Immature natural killer cell (primary cell): ENCODE results near the gene TMEM132A. TPM values are rescaled to one million over a fixed set of nuclear protein-coding genes. Genes with fewer than 3 reads are reported as not detected.
"Not testable (repeated sequence)": the region's sequence is repeated elsewhere in the genome, so short reads cannot be mapped to it uniquely, and the experiment has no call there.

Source experiments
- DNase-seq, 3 donors: peaks; one replicate each; pipeline ENCODE4 v3.0.0; 2022; ENCODE audit warnings: mixed read lengths in 1 of 3
- H3K27ac Mint-ChIP-seq, 6 donors: one replicate each; pipeline ENCODE4 v1.8.0; 2020; ENCODE audit warnings: mixed read lengths in 6 of 6, mild to moderate bottlenecking in 5 of 6, inconsistent platforms in 4 of 6, moderate library complexity in 3 of 6
- H3K27me3 Mint-ChIP-seq, 3 donors: one replicate each; pipeline ENCODE4 v1.8.0; 2020 to 2021; ENCODE audit warnings: low read depth in 3 of 3, mild to moderate bottlenecking in 3 of 3, mixed read lengths in 3 of 3, moderate library complexity in 3 of 3, inconsistent platforms in 1 of 3
- H3K36me3 Mint-ChIP-seq, 3 donors: one replicate each; pipeline ENCODE4 v1.8.0; 2020; ENCODE audit warnings: mixed read lengths in 3 of 3, inconsistent platforms in 2 of 3, mild to moderate bottlenecking in 2 of 3
- H3K4me1 Mint-ChIP-seq, 2 donors: one replicate each; pipeline ENCODE4 v1.8.0; 2020; ENCODE audit warnings: inconsistent platforms in 2 of 2, mild to moderate bottlenecking in 2 of 2, mixed read lengths in 2 of 2, moderate library complexity in 1 of 2
- H3K4me3 Mint-ChIP-seq, 5 donors: one replicate each; pipeline ENCODE4 v1.8.0; 2020; ENCODE audit warnings: mild to moderate bottlenecking in 5 of 5, mixed read lengths in 5 of 5, inconsistent platforms in 3 of 5, moderate library complexity in 3 of 5
- H3K9me3 Mint-ChIP-seq, 6 donors: one replicate each; pipeline ENCODE4 v1.8.0; 2020; ENCODE audit warnings: mild to moderate bottlenecking in 6 of 6, mixed read lengths in 6 of 6, inconsistent platforms in 4 of 6, moderate library complexity in 3 of 6
- polyA plus RNA-seq, 3 donors: library from polyadenylated mRNA; unstranded; fragments of 300-500 nt; fragmentation: Illumina TruSeq; gene quantifications; one replicate each; pipeline ENCODE4 v1.2.3, GENCODE V29; 2021

TMEM132A gene
- polyA plus RNA-seq, 3 donors from 2014 or later: not detected

GRCh38 chr11:60972182-60973030, 48.1 kb downstream of the TMEM132A start:
- H3K36me3 Mint-ChIP-seq: peaks cover 0 to 8% (median 0%) of the 10 kb centered on the region in 3 donors

GRCh38 chr11:60973699-60974098, 49.4 kb downstream of the TMEM132A start:
- H3K27ac Mint-ChIP-seq: peak overlapping the region in 4 of 6 donors; percentile 21 to 78 (median 72)
- DNase-seq: no peak
- H3K36me3 Mint-ChIP-seq: peaks cover 0 to 7% (median 0%) of the 10 kb centered on the region in 3 donors
- H3K4me1 Mint-ChIP-seq: peaks cover 67 to 81% of the 10 kb centered on the region in 2 donors
- peaks cover 0 to 3% (median 0%) of the 10 kb centered on the region in 3 donors for H3K27me3 Mint-ChIP-seq
- no peaks in the 10 kb centered on the region for H3K9me3 Mint-ChIP-seq
- H3K4me3 Mint-ChIP-seq: peak overlapping the region; percentile 46 to 95 (median 85)

More at GRCh38 chr11:60972182-60973030, 48.1 kb downstream of the TMEM132A start:
- H3K4me3 Mint-ChIP-seq: peak overlapping the region; percentile 85 to 95 (median 87)
- H3K9me3 Mint-ChIP-seq: no peaks in the 10 kb centered on the region
- peaks cover 2 to 3% (median 2%) of the 10 kb centered on the region in 3 donors for H3K27me3 Mint-ChIP-seq
- peaks cover 55 to 68% of the 10 kb centered on the region in 2 donors for H3K4me1 Mint-ChIP-seq
- H3K27ac Mint-ChIP-seq: peak overlapping the region; percentile 78 to 94 (median 82)
- no peak for DNase-seq

- peak overlapping the region in 4 of 6 donors; percentile 10 to 83 (median 68) for H3K27ac Mint-ChIP-seq
- H3K9me3 Mint-ChIP-seq, H3K36me3 Mint-ChIP-seq, DNase-seq, H3K27me3 Mint-ChIP-seq: not testable (repeated sequence)
- H3K4me1 Mint-ChIP-seq: peaks cover 74 to 87% of the 10 kb centered on the region in 2 donors
- H3K4me3 Mint-ChIP-seq: peak overlapping the region in 4 of 5 donors; percentile 17 to 95 (median 63)
These were observed 50.1 kb downstream of the TMEM132A start for GRCh38 chr11:60974316-60974715.

GRCh38 chr11:60974726-60975125, 50.5 kb downstream of the TMEM132A start:
- peak overlapping the region in 5 of 6 donors; percentile 10 to 83 (median 57) for H3K27ac Mint-ChIP-seq
- peaks cover 0 to 7% (median 0%) of the 10 kb centered on the region in 3 donors for H3K36me3 Mint-ChIP-seq
- peaks cover 78 to 91% of the 10 kb centered on the region in 2 donors for H3K4me1 Mint-ChIP-seq
- H3K4me3 Mint-ChIP-seq: peak overlapping the region in 4 of 5 donors; percentile 17 to 95 (median 63)
- peaks cover 0 to under 1% (median 0%) of the 10 kb centered on the region in 3 donors for H3K27me3 Mint-ChIP-seq
- H3K9me3 Mint-ChIP-seq: no peaks in the 10 kb centered on the region
- no peak for DNase-seq

- Mint-ChIP-seq H3K27ac (peak overlapping the region in 5 of 6 donors; percentile 58 to 93 (median 92)), H3K27me3 (no peaks in the 10 kb centered on the region), H3K9me3 (no peaks in the 10 kb centered on the region), H3K4me1 (peaks cover 66 to 75% of the 10 kb centered on the region in 2 donors), H3K36me3 (peaks cover 0 to 7% (median 0%) of the 10 kb centered on the region in 3 donors), H3K4me3 (peak overlapping the region in 1 of 5 donors; percentile 20)
- DNase-seq: no peak
These were observed 53.0 kb downstream of the TMEM132A start for GRCh38 chr11:60977224-60977623.

GRCh38 chr11:60977836-60978235, 53.6 kb downstream of the TMEM132A start:
- Mint-ChIP-seq H3K36me3 (peaks cover 0 to 7% (median 0%) of the 10 kb centered on the region in 3 donors), H3K4me1 (peaks cover 60 to 69% of the 10 kb centered on the region in 2 donors), H3K27me3 (no peaks in the 10 kb centered on the region), H3K4me3 (peak overlapping the region in 4 of 5 donors; percentile 65 to 89 (median 84)), H3K27ac (peak overlapping the region; percentile 91 to 93 (median 92)), H3K9me3 (no peaks in the 10 kb centered on the region)
- no peak for DNase-seq

GRCh38 chr11:60978546-60979380, 54.5 kb downstream of the TMEM132A start:
- Mint-ChIP-seq H3K4me3 (peak overlapping the region; percentile 75 to 89 (median 84)), H3K36me3 (peaks cover 0 to 8% (median 0%) of the 10 kb centered on the region in 3 donors), H3K9me3 (no peaks in the 10 kb centered on the region), H3K27ac (peak overlapping the region; percentile 91 to 93 (median 92)), H3K4me1 (peaks cover 53 to 64% of the 10 kb centered on the region in 2 donors), H3K27me3 (peaks cover 0 to 2% (median 0%) of the 10 kb centered on the region in 3 donors)
- DNase-seq: peak; percentile 60 to 73 (median 66)

GRCh38 chr11:60981515-60981914, 57.3 kb downstream of the TMEM132A start:
- Mint-ChIP-seq H3K4me3 (no peak overlapping the region), H3K9me3 (no peaks in the 10 kb centered on the region), H3K27me3 (peaks cover 0 to 2% (median 0%) of the 10 kb centered on the region in 3 donors), H3K27ac (no peak overlapping the region), H3K4me1 (peaks cover 51 to 55% of the 10 kb centered on the region in 2 donors), H3K36me3 (peaks cover 0 to 8% (median 0%) of the 10 kb centered on the region in 3 donors)
- DNase-seq: no peak

GRCh38 chr11:60982184-60982583, 57.9 kb downstream of the TMEM132A start:
- no peak overlapping the region for H3K4me3 Mint-ChIP-seq
- no peaks in the 10 kb centered on the region for H3K9me3 Mint-ChIP-seq
- peaks cover 0 to 2% (median 0%) of the 10 kb centered on the region in 3 donors for H3K27me3 Mint-ChIP-seq
- peaks cover 48 to 49% of the 10 kb centered on the region in 2 donors for H3K4me1 Mint-ChIP-seq
- H3K36me3 Mint-ChIP-seq: peaks cover 0 to 5% (median 1%) of the 10 kb centered on the region in 3 donors
- no peak overlapping the region for H3K27ac Mint-ChIP-seq
- DNase-seq: no peak

GRCh38 chr11:60984149-60984548, 59.9 kb downstream of the TMEM132A start:
- Mint-ChIP-seq H3K4me3 (no peak overlapping the region), H3K9me3 (no peaks in the 10 kb centered on the region), H3K36me3 (peaks cover 0 to 8% (median 4%) of the 10 kb centered on the region in 3 donors), H3K27me3 (peaks cover 0 to 2% (median 0%) of the 10 kb centered on the region in 3 donors), H3K4me1 (peaks cover 30 to 32% of the 10 kb centered on the region in 2 donors), H3K27ac (peak overlapping the region in 3 of 6 donors; percentile 8 to 86 (median 42))
- DNase-seq: no peak

GRCh38 chr11:60984636-60985035, 60.4 kb downstream of the TMEM132A start:
- H3K36me3 Mint-ChIP-seq: peaks cover 0 to 8% (median 4%) of the 10 kb centered on the region in 3 donors
- no peak overlapping the region for H3K4me3 Mint-ChIP-seq
- H3K27me3 Mint-ChIP-seq: peaks cover 0 to 2% (median 1%) of the 10 kb centered on the region in 3 donors
- DNase-seq: no peak
- H3K4me1 Mint-ChIP-seq: peaks cover 25 to 27% of the 10 kb centered on the region in 2 donors
- H3K9me3 Mint-ChIP-seq: no peaks in the 10 kb centered on the region
- H3K27ac Mint-ChIP-seq: peak overlapping the region; percentile 8 to 86 (median 36)

GRCh38 chr11:60985501-60985900, 61.2 kb downstream of the TMEM132A start:
- H3K36me3 Mint-ChIP-seq: peaks cover 0 to 10% (median 4%) of the 10 kb centered on the region in 3 donors
- peak overlapping the region in 1 of 5 donors; percentile 66 for H3K4me3 Mint-ChIP-seq
- no peak for DNase-seq
- H3K27ac Mint-ChIP-seq: peak overlapping the region in 5 of 6 donors; percentile 70 to 88 (median 83)
- H3K9me3 Mint-ChIP-seq: no peaks in the 10 kb centered on the region
- peaks cover 18% of the 10 kb centered on the region in 2 donors for H3K4me1 Mint-ChIP-seq
- H3K27me3 Mint-ChIP-seq: peaks cover 0 to 2% (median 1%) of the 10 kb centered on the region in 3 donors
